H1 (cell line): Measurements from ENCODE around the gene TEX30.

ENCODE experiments used
- CEBPB ChIP-seq: IDR thresholded peaks from 2 replicates; pipeline ENCODE4 v1.6.1; 2012; ENCODE audit warnings: low read depth, low read length
- CREB1 ChIP-seq: IDR thresholded peaks from 2 replicates; pipeline ENCODE4 v1.6.1; 2012; ENCODE audit warnings: inconsistent platforms
- CTCF ChIP-seq, 3 experiments: IDR thresholded peaks; 1 replicate in 2 of 3; 2 replicates in 1 of 3; pipeline versions ENCODE4 v1.5.1 to v1.6.1; 2011; ENCODE audit warnings: low read length in 3 of 3, mild to moderate bottlenecking in 3 of 3, inconsistent platforms in 2 of 3, low read depth in 1 of 3, moderate library complexity in 1 of 3; ENCODE audit not compliant: insufficient read depth in 1 of 3; ENCODE audit errors: control extremely low read depth in 1 of 3
- EP300 ChIP-seq, 2 experiments: IDR thresholded peaks; 1 replicate in 1 of 2; 2 replicates in 1 of 2; pipeline ENCODE4 v1.6.1; 2011 to 2012; ENCODE audit warnings: low read depth in 2 of 2, low read length in 2 of 2, mild to moderate bottlenecking in 2 of 2, borderline replicate concordance in 1 of 2, inconsistent platforms in 1 of 2, moderate library complexity in 1 of 2
- FOSL1 ChIP-seq: IDR thresholded peaks from 2 replicates; pipeline ENCODE4 v1.6.1; 2011; ENCODE audit warnings: mild to moderate bottlenecking, low read depth, low read length, moderate library complexity; ENCODE audit not compliant: insufficient read depth
- JUND ChIP-seq: IDR thresholded peaks from 2 replicates; pipeline ENCODE4 v1.6.1; 2011; ENCODE audit warnings: mild to moderate bottlenecking, improper control_type of control experiment, low read length
- PHF8 ChIP-seq: fragments of 200-600 bp; sonication (generic); conservative IDR thresholded peaks from 2 replicates; pipeline ENCODE4 v1.7.1; 2012; ENCODE audit warnings: low read depth, mild to moderate bottlenecking, inconsistent platforms, low read length, moderate library complexity
- POLR2A ChIP-seq, 2 experiments: IDR thresholded peaks; 1 replicate in 1 of 2; 2 replicates in 1 of 2; pipeline ENCODE4 v1.6.1; 2011; ENCODE audit warnings: low read depth in 2 of 2, low read length in 2 of 2, mild to moderate bottlenecking in 2 of 2; ENCODE audit errors: control extremely low read depth in 1 of 2
- POLR2AphosphoS5 ChIP-seq: IDR thresholded peaks from 2 replicates; pipeline ENCODE4 v1.6.1; 2011; ENCODE audit warnings: low read depth, low read length
- RAD21 ChIP-seq, 2 experiments: IDR thresholded peaks in 1 of 2; conservative IDR thresholded peaks in 1 of 2; 2 replicates each; pipeline ENCODE4 v1.6.1; 2011; ENCODE audit warnings: low read depth in 2 of 2, low read length in 2 of 2, improper control_type of control experiment in 1 of 2, inconsistent platforms in 1 of 2, mild to moderate bottlenecking in 1 of 2, moderate library complexity in 1 of 2
- SUZ12 ChIP-seq: fragments of 200-600 bp; sonication (generic); IDR thresholded peaks from 2 replicates; pipeline ENCODE4 v1.6.1; 2012; ENCODE audit warnings: mild to moderate bottlenecking, inconsistent platforms, low read length, moderate library complexity, mixed read lengths

DNA sequence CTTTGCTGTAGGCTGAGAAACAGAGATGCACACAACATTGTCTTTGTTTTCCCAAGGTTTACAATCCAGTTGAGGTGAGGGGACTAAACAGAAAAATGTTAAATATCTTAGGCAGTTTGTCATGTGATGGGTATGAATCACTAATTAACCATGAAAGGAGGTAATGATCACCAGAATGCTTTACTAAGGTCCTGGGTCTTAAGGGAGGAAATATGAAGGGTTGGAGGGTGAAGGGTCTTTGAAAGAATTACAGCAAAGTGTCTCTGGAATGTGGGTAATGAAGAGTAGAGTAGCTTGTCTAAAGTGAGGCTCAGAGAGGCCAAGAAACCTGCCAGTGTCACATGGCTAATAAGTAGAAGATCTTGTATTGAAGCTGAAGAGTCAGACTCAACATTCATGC is 44.3 kb upstream of the TEX30 start:
- no peak for TF ChIP-seq CTCF (IDR thresholded peaks at IDR 0.05; ENCODE audit: control extremely low read depth in 1 of 3, insufficient read depth in 1 of 3, low read depth in 1 of 3, low read length in 3 of 3)
- no peak for TF ChIP-seq CREB1
- TF ChIP-seq POLR2A (IDR thresholded peaks at IDR 0.05; ENCODE audit: control extremely low read depth in 1 of 2, low read depth in 2 of 2, low read length in 2 of 2), result no peak
- no peak for TF ChIP-seq PHF8
- TF ChIP-seq POLR2AphosphoS5, result no peak
- TF ChIP-seq SUZ12, result no peak
- no peak for TF ChIP-seq RAD21 (IDR thresholded peaks at IDR 0.05 in 1 of 2, conservative IDR thresholded peaks at IDR 0.05 in 1 of 2; ENCODE audit: low read depth in 2 of 2, low read length in 2 of 2)
- no peak for TF ChIP-seq JUND
- no peak for TF ChIP-seq EP300 (IDR thresholded peaks at IDR 0.05; ENCODE audit: borderline replicate concordance in 1 of 2, low read depth in 2 of 2, low read length in 2 of 2)
- no peak for TF ChIP-seq CEBPB
- TF ChIP-seq FOSL1, result no peak
